HL-60 (cell line): Measurements from ENCODE around the gene GDAP1L1.

Experiments used
- GABPA ChIP-seq: IDR thresholded peaks from 2 replicates; pipeline ENCODE4 v1.6.1; 2012; ENCODE audit warnings: low read depth
- POLR2AphosphoS5 ChIP-seq: IDR thresholded peaks from 2 replicates; pipeline ENCODE4 v1.6.1; 2012; ENCODE audit warnings: low read depth
- SPI1 ChIP-seq: IDR thresholded peaks from 2 replicates; pipeline ENCODE4 v1.6.1; 2012; ENCODE audit warnings: low read depth, mild to moderate bottlenecking, borderline replicate concordance
- TF ChIP-seq, protein P1 (sequence below): IDR thresholded peaks from one replicate; pipeline ENCODE4 v1.5.1; 2011; ENCODE audit warnings: low read length, control low read depth, inconsistent platforms; ENCODE audit not compliant: insufficient read depth
- TF ChIP-seq, protein P2 (sequence below): IDR thresholded peaks from 2 replicates; pipeline ENCODE4 v1.6.1; 2012; ENCODE audit warnings: low read depth; ENCODE audit not compliant: insufficient replicate concordance

DNA sequence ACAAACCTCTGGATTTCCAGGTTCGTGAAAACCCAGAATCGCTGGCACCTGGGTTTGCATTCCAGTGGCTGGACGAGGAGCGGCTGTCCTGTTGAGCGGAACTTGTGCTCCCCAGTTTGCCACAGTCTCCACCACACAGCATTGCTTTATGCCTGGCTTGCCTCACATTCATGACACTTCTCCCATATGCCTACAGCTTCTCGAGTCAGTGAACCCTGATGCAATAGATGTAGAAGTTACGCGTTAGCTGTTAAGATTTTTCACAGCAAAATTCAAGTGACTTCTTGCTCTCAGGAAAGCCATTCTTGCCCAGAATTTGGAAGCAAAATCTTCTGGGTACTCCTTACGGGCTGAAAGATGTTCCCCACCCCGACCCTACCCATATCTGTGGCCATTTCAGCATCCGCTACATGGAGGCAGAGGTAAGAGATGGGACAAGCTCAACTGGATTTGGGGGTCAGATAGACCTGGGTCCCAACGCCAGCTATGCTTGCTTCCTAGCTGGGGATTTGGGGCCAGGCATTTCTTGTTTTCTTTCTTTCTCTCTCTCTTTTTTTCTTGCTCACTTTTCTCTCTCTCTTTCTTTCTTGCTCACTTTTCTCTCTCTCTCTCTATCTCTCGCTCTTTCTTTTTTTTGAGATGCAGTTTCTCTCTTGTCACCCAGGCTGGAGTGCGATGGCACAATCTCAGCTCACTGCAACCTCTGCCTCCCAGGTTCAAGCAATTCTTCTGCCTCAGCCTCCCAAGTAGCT lies 12.4 kb upstream of the GDAP1L1 start:
- TF ChIP-seq, protein P1, sequence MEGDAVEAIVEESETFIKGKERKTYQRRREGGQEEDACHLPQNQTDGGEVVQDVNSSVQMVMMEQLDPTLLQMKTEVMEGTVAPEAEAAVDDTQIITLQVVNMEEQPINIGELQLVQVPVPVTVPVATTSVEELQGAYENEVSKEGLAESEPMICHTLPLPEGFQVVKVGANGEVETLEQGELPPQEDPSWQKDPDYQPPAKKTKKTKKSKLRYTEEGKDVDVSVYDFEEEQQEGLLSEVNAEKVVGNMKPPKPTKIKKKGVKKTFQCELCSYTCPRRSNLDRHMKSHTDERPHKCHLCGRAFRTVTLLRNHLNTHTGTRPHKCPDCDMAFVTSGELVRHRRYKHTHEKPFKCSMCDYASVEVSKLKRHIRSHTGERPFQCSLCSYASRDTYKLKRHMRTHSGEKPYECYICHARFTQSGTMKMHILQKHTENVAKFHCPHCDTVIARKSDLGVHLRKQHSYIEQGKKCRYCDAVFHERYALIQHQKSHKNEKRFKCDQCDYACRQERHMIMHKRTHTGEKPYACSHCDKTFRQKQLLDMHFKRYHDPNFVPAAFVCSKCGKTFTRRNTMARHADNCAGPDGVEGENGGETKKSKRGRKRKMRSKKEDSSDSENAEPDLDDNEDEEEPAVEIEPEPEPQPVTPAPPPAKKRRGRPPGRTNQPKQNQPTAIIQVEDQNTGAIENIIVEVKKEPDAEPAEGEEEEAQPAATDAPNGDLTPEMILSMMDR, result no peak
- TF ChIP-seq, protein P2, sequence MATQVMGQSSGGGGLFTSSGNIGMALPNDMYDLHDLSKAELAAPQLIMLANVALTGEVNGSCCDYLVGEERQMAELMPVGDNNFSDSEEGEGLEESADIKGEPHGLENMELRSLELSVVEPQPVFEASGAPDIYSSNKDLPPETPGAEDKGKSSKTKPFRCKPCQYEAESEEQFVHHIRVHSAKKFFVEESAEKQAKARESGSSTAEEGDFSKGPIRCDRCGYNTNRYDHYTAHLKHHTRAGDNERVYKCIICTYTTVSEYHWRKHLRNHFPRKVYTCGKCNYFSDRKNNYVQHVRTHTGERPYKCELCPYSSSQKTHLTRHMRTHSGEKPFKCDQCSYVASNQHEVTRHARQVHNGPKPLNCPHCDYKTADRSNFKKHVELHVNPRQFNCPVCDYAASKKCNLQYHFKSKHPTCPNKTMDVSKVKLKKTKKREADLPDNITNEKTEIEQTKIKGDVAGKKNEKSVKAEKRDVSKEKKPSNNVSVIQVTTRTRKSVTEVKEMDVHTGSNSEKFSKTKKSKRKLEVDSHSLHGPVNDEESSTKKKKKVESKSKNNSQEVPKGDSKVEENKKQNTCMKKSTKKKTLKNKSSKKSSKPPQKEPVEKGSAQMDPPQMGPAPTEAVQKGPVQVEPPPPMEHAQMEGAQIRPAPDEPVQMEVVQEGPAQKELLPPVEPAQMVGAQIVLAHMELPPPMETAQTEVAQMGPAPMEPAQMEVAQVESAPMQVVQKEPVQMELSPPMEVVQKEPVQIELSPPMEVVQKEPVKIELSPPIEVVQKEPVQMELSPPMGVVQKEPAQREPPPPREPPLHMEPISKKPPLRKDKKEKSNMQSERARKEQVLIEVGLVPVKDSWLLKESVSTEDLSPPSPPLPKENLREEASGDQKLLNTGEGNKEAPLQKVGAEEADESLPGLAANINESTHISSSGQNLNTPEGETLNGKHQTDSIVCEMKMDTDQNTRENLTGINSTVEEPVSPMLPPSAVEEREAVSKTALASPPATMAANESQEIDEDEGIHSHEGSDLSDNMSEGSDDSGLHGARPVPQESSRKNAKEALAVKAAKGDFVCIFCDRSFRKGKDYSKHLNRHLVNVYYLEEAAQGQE, result no peak
- no peak for TF ChIP-seq POLR2AphosphoS5
- no peak for TF ChIP-seq SPI1
- TF ChIP-seq GABPA, result no peak
